ENCODE data around the gene SLC24A3. TPM values are rescaled to one million over a fixed set of nuclear protein-coding genes. Genes with fewer than 3 reads are reported as not detected.
A peak's percentile ranks its signal among the peaks of the same experiment; 100 is the strongest.

SLC24A3 gene
- polyA plus RNA-seq, 1 experiment, result 1.7 TPM

- Histone ChIP-seq H3K36me3 (ENCODE audit: control insufficient read depth, insufficient read depth, low read length) (no peaks in the 10 kb centered on the region), H3K27me3 (ENCODE audit: control insufficient read depth, insufficient read depth, low read length) (no peaks in the 10 kb centered on the region), H3K4me3 (ENCODE audit: low read depth, low read length) (no peak overlapping the region)
- no peak for DNase-seq (ENCODE audit: low read depth)
- TF ChIP-seq, protein P1, sequence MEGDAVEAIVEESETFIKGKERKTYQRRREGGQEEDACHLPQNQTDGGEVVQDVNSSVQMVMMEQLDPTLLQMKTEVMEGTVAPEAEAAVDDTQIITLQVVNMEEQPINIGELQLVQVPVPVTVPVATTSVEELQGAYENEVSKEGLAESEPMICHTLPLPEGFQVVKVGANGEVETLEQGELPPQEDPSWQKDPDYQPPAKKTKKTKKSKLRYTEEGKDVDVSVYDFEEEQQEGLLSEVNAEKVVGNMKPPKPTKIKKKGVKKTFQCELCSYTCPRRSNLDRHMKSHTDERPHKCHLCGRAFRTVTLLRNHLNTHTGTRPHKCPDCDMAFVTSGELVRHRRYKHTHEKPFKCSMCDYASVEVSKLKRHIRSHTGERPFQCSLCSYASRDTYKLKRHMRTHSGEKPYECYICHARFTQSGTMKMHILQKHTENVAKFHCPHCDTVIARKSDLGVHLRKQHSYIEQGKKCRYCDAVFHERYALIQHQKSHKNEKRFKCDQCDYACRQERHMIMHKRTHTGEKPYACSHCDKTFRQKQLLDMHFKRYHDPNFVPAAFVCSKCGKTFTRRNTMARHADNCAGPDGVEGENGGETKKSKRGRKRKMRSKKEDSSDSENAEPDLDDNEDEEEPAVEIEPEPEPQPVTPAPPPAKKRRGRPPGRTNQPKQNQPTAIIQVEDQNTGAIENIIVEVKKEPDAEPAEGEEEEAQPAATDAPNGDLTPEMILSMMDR (IDR thresholded peaks at IDR 0.05; ENCODE audit: insufficient read depth, low read depth, low read length), result no peak
- ChIA-PET CTCF (interaction anchor here (0.7 to 9.7 kb wide), 9 partner anchors 9 to 377 kb away, joined by 3 to 145 read pairs (median 5); partner anchors contain the start of gene SLC24A3), POLR2A (no interaction called here)
These were observed 370.3 kb downstream of the SLC24A3 start for GRCh38 chr20:19582782-19583181.

GRCh38 chr20:19583532-19584175 is 371.2 kb downstream of the SLC24A3 start:
- Histone ChIP-seq H3K27me3 (ENCODE audit: control insufficient read depth, insufficient read depth, low read length) (no peaks in the 10 kb centered on the region), H3K36me3 (ENCODE audit: control insufficient read depth, insufficient read depth, low read length) (no peaks in the 10 kb centered on the region), H3K4me3 (ENCODE audit: low read depth, low read length) (no peak overlapping the region)
- POLR2A ChIA-PET, result no interaction called here
- CTCF ChIA-PET, result interaction anchor here (0.5 to 9.7 kb wide), 33 partner anchors 10 to 761 kb away, joined by 3 to 145 read pairs (median 4); partner anchors contain the start of gene SLC24A3
- no peak for DNase-seq (ENCODE audit: low read depth)
- TF ChIP-seq, protein P1 (IDR thresholded peaks at IDR 0.05; ENCODE audit: insufficient read depth, low read depth, low read length), result peak; percentile 87

- H3K36me3 ChIP-seq (ENCODE audit: control insufficient read depth, insufficient read depth, low read length), result no peaks in the 10 kb centered on the region
- CTCF ChIA-PET, result interaction anchor here (0.7 to 9.7 kb wide), 5 partner anchors 41 to 652 kb away, joined by 3 to 145 read pairs (median 8); no protein-coding TSS in a partner anchor
- H3K27me3 ChIP-seq (ENCODE audit: control insufficient read depth, insufficient read depth, low read length), result no peaks in the 10 kb centered on the region
- no peak for DNase-seq (ENCODE audit: low read depth)
- TF ChIP-seq, protein P1 (IDR thresholded peaks at IDR 0.05; ENCODE audit: insufficient read depth, low read depth, low read length), result no peak
- POLR2A ChIA-PET, result no interaction called here
- no peak overlapping the region for H3K4me3 ChIP-seq (ENCODE audit: low read depth, low read length)
These were observed 375.8 kb downstream of the SLC24A3 start for GRCh38 chr20:19588241-19588640.

- ChIA-PET POLR2A (no interaction called here), CTCF (interaction anchor here (0.7 to 9.7 kb wide), 5 partner anchors 40 to 651 kb away, joined by 3 to 145 read pairs (median 8); no protein-coding TSS in a partner anchor)
- DNase-seq (ENCODE audit: low read depth), result no peak
- Histone ChIP-seq H3K27me3 (ENCODE audit: control insufficient read depth, insufficient read depth, low read length) (no peaks in the 10 kb centered on the region), H3K4me3 (ENCODE audit: low read depth, low read length) (no peak overlapping the region), H3K36me3 (ENCODE audit: control insufficient read depth, insufficient read depth, low read length) (no peaks in the 10 kb centered on the region)
- TF ChIP-seq, protein P1 (IDR thresholded peaks at IDR 0.05; ENCODE audit: insufficient read depth, low read depth, low read length), result no peak
These were observed 376.3 kb downstream of the SLC24A3 start for GRCh38 chr20:19588732-19589131.

- TF ChIP-seq, protein P1 (IDR thresholded peaks at IDR 0.05; ENCODE audit: insufficient read depth, low read depth, low read length), result no peak
- peak; percentile 37 for DNase-seq (ENCODE audit: low read depth)
- ChIA-PET CTCF (interaction anchor here (0.7 to 9.7 kb wide), 4 partner anchors 39 to 384 kb away, joined by 6 to 145 read pairs (median 34); no protein-coding TSS in a partner anchor), POLR2A (no interaction called here)
- Histone ChIP-seq H3K4me3 (ENCODE audit: low read depth, low read length) (no peak overlapping the region), H3K36me3 (ENCODE audit: control insufficient read depth, insufficient read depth, low read length) (no peaks in the 10 kb centered on the region), H3K27me3 (ENCODE audit: control insufficient read depth, insufficient read depth, low read length) (no peaks in the 10 kb centered on the region)
These were observed 377.4 kb downstream of the SLC24A3 start for GRCh38 chr20:19589787-19590362.

All from BJ (cell line).